GM18951 (cell line): ENCODE data around the gene SLC2A13.
"Not testable (repeated sequence)": the region's sequence is repeated elsewhere in the genome, so short reads cannot be mapped to it uniquely, and the experiment has no call there.

Experiments used
- POLR2A ChIP-seq: IDR thresholded peaks from 4 replicates; pipeline ENCODE4 v1.6.1; 2011; ENCODE audit warnings: mild to moderate bottlenecking; ENCODE audit not compliant: insufficient read length, insufficient read depth; ENCODE audit errors: extremely low read depth
- in situ Hi-C: fragments of 300-500 bp; cut with MboI; formaldehyde crosslinking; loops from one replicate; pipeline ENCODE4 v1.12.0; 2022; ENCODE audit warnings: low sequenced_read_pairs, mixed read lengths, inconsistent platforms; ENCODE audit not compliant: unreplicated experiment

The SLC2A13 gene

GRCh38 chr12:39897315-39897714, 208.6 kb downstream of the SLC2A13 start:
- TF ChIP-seq POLR2A: no peak
- in situ Hi-C loops: no loop called here

DNA sequence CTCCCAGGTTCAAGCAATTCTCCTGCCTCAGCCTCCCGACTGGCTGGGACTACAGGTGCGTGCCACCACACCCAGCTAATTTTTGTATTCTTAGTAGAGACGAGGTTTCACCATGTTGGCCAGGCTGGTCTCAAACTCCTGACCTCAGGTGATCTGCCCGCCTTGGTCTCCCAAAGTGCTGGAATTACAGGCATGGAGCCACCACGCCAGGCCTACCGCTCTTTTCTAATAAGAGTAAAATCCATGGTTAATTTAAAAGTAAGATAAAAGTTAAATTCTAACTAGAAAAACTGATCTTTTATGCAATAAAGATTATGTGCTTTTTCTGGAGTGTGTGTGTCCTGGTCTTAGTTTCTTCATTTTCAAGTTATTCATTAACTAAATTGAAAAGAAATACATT, 212.5 kb downstream of the SLC2A13 start:
- in situ Hi-C loops: not testable (repeated sequence)

DNA sequence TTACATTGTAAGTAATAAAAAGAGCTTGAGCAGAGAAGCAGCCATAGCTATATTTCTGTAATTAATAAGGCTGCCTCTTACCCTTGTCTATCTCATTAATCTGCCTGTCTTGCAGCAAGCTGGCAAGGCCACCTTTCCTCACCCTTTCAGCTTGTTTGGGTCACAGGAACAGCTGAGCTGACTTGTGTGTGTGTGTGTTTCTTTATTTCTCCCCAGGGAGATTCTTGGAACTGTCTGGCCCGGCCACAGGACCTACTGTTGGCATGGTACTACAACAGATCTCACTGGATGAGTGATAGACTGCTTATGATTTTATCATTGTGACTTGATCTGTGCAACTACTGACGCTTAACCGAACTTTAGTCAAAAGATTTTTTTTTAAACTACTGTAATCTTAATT, 213.7 kb downstream of the SLC2A13 start:
- in situ Hi-C loops: no loop called here
- TF ChIP-seq POLR2A: no peak

- no peak for TF ChIP-seq POLR2A
- in situ Hi-C loops: no loop called here
Measured at GRCh38 chr12:39887856-39888255, 218.0 kb downstream of the SLC2A13 start.

- TF ChIP-seq POLR2A: no peak
- in situ Hi-C loops: no loop called here
Measured at GRCh38 chr12:39886106-39886505, 219.8 kb downstream of the SLC2A13 start.

GRCh38 chr12:39884616-39885125, 221.2 kb downstream of the SLC2A13 start:
- no peak for TF ChIP-seq POLR2A
- in situ Hi-C loops: no loop called here

DNA sequence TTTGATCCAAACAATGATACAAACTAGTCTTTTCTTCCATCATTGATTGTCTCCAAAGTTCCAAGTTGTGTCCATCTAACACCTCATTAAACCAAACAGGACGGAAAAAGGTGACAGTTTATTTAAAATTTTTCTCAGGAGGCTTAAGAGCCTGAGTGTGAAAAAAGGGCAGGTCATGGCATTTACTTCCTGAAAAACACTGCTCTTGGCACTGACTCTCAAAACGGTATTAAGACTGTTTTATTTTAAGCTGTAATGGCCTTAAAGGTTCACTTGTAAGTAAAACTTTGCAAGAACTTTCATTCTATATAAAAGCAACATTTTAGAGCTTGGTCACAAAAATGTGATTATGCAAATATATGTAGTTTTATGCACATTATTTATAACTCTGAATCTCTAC, 222.5 kb downstream of the SLC2A13 start:
- no peak for TF ChIP-seq POLR2A
- in situ Hi-C loops: no loop called here

DNA sequence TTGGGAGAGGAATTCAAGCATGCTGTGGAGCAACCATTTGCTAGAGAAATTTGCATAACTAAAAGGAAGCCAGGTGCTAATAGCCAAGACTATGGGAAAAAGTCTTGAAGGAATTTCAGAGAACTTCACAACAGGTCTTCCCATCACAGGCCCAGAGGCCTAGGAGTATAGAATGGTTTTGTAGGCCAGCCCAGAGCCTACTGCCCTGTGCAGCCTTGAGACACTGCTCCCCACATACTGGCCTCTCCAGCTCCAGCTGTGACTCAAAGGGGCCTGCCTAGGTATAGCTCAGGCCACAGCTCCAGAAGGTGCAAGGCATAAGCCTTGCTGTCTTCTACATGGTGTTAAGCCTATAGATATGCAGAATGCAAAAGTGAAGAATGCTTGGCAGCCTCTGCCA, 227.1 kb downstream of the SLC2A13 start:
- TF ChIP-seq POLR2A: no peak
- in situ Hi-C loops: no loop called here

DNA sequence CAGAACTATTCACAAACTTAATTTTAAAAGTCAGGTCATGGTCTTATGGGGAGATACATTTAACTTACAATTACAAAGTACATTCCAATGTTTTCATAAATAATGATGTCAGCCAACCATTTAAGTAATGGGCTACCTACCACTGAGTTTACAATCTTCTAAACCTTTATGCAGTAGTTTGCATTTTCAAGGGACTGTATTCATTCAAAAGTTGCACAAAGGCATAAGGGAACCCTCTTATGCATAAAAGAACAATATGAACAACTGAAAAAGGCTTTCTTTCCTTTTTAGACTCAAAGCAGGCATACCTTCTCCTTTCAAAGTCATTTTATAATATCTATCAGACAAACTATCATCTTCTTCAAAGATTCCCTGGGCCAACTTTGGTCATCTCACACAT, 230.2 kb downstream of the SLC2A13 start:
- in situ Hi-C loops: no loop called here
- TF ChIP-seq POLR2A: no peak

- no peak for TF ChIP-seq POLR2A
- in situ Hi-C loops: no loop called here
Measured at GRCh38 chr12:39874785-39875184, 231.1 kb downstream of the SLC2A13 start.

DNA sequence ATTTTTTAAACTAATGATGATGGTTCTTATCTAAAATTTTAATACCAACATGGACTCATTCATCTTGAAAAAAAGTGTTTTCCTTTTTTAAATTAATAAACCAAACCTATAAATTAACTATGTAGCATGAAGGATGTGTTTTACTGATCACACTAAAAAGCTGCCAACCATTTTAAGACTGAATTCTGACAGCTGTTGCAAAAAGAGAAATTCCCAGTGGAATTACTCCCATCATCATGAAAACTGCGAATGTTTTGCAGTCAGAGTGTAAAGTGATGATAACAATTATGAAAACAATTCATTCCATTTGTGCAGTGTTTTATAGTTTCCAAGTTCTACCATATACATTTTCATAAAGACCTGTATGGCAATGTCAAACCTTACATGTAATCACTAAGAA, 232.8 kb downstream of the SLC2A13 start:
- TF ChIP-seq POLR2A: no peak
- in situ Hi-C loops: no loop called here

DNA sequence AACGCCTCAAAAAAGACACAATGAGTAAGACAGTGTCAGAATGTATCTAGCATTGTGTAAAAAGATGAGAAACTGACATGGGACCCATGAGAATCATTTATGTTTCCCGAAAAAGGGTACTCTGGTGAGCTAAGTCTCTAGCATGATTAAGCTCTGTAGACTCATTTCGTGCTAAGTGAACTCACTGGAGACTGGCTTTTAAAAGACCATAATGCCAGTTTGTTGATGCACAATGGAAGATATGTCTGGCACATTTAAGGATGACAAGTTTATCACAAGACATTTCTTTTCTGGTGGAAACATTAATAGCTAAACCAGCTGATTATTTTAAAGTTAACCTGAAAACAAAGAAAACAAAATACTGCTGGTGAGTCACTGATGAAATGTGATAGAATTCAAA, 233.5 kb downstream of the SLC2A13 start:
- in situ Hi-C loops: no loop called here
- TF ChIP-seq POLR2A: no peak

- no peak for TF ChIP-seq POLR2A
- in situ Hi-C loops: no loop called here
Measured at GRCh38 chr12:39868328-39868725, 237.6 kb downstream of the SLC2A13 start.

GRCh38 chr12:39867631-39868327, 238.1 kb downstream of the SLC2A13 start:
- TF ChIP-seq POLR2A: no peak
- in situ Hi-C loops: no loop called here

DNA sequence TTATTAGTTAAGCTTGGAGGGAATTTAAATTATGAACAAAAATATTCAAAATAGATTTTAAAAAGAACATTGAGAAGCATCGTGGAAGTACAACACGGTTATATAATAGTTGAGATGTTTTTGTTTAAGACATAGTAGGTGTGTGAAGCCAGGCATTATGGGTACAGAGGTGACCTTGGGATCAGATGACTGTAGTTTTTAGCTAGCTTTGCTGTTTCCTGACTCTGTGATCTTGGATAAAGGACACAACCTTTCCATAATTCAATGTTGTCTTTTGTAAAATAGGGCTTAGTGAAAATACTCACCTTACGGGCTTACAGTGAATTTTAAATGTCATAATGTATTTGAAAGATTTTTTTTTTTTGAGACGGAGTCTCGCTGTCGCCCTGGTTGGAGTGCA, 239.7 kb downstream of the SLC2A13 start:
- in situ Hi-C loops: no loop called here
- no peak for TF ChIP-seq POLR2A

- in situ Hi-C loops: no loop called here
- TF ChIP-seq POLR2A: no peak
Measured at GRCh38 chr12:39860695-39861094, 245.2 kb downstream of the SLC2A13 start.
